GM04503 (cell line): ENCODE measurements around the gene PIAS1.
"Not testable (repeated sequence)": the region's sequence is repeated elsewhere in the genome, so short reads cannot be mapped to it uniquely, and the experiment has no call there.

Experiments used
- DNase-seq: peaks from one replicate; pipeline ENCODE4 v3.0.0-alpha.2; 2012; ENCODE audit warnings: low read depth

The PIAS1 gene

DNA sequence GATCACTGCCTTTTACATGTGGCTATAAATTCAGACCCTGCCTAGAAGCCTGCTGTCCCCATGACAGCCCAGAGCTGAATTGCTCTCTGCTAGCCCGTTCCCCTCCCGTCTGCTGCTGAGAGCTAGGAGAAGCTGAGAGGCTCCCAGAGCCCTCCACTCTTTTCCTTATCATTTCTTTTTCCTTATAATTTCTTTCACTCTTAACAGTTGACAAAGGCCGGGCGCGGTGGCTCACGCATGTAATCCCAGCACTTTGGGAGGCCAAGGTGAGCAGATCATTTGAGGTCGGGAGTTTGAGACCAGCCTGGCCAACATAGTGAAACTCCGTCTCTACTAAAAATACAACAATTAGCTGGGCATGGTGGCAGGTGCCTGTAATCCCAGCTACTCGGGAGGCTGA is 180.4 kb downstream of the PIAS1 start:
- not testable (repeated sequence) for DNase-seq

- DNase-seq, result no peak
Measured at GRCh38 chr15:68235022-68235421, 180.9 kb downstream of the PIAS1 start.

GRCh38 chr15:68239025-68239424 is 184.9 kb downstream of the PIAS1 start:
- no peak for DNase-seq

DNA sequence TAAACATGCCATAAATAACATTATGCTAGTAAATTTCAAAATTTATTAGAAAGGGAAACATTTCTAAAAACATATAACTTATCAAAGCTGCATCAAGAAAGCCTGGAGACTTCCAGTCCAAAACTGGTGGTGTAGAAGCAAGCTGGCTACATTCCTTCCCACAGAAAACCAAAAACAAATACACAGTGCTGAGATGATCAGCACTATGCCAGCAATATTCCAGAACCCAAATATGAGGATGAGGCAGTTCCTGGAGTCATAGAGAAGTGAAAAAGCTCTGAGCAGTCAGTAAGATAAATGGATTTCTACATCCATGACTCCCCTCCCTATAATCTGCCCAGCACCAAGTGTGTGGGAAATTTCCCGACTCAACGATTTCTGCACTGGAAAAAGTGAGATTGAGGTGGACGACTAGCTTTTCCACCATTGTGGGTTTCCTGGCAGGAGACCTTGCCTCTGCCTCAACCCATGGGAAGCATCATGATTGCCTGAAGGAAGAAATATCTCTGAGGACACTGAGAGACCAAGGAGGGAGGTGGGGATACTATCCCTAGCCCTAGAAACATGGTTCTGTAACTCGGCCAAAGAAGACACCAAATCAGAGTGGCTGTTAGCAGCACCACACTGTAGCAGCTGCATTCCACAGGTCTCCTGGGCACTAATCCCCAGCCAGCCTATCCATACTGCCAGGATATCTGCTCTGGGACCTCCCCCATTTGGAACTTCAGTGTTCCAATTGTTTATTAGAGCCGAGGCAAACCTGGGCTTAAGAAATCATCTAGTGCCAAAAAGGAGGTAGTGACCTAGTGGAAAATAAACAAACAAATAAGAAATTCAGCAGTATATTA is 187.2 kb downstream of the PIAS1 start:
- DNase-seq, result no peak
